ENCODE results near the gene LIPA.
A peak's percentile ranks its signal among the peaks of the same experiment; 100 is the strongest.

LIPA gene

GRCh38 chr10:89215511-89215910, 36.1 kb downstream of the LIPA start:
- Mint-ChIP-seq H3K27me3 (ENCODE audit: low read depth) (peaks cover 12% of the 10 kb centered on the region), H3K4me1 (ENCODE audit: low read depth) (peaks cover 3% of the 10 kb centered on the region), H3K9me3 (no peaks in the 10 kb centered on the region), H3K36me3 (ENCODE audit: low read depth) (no peaks in the 10 kb centered on the region), H3K27ac (no peak overlapping the region), H3K4me3 (no peak overlapping the region)

GRCh38 chr10:89214566-89215165, 36.9 kb downstream of the LIPA start:
- no peaks in the 10 kb centered on the region for H3K9me3 Mint-ChIP-seq
- no peak overlapping the region for H3K4me3 Mint-ChIP-seq
- H3K27ac Mint-ChIP-seq: no peak overlapping the region
- no peaks in the 10 kb centered on the region for H3K36me3 Mint-ChIP-seq (ENCODE audit: low read depth)
- peaks cover 18% of the 10 kb centered on the region for H3K27me3 Mint-ChIP-seq (ENCODE audit: low read depth)
- H3K4me1 Mint-ChIP-seq (ENCODE audit: low read depth): peaks cover 3% of the 10 kb centered on the region

- peaks cover 29% of the 10 kb centered on the region for H3K27me3 Mint-ChIP-seq (ENCODE audit: low read depth)
- no peak overlapping the region for H3K27ac Mint-ChIP-seq
- no peaks in the 10 kb centered on the region for H3K9me3 Mint-ChIP-seq
- H3K36me3 Mint-ChIP-seq (ENCODE audit: low read depth): no peaks in the 10 kb centered on the region
- no peak overlapping the region for H3K4me3 Mint-ChIP-seq
- H3K4me1 Mint-ChIP-seq (ENCODE audit: low read depth): peaks cover 3% of the 10 kb centered on the region
Measured at GRCh38 chr10:89213191-89213808, 38.3 kb downstream of the LIPA start.

- Mint-ChIP-seq H3K27me3 (ENCODE audit: low read depth) (peaks cover 37% of the 10 kb centered on the region), H3K4me1 (ENCODE audit: low read depth) (peaks cover 12% of the 10 kb centered on the region)
Measured at GRCh38 chr10:89210794-89211425, 40.7 kb downstream of the LIPA start.

GRCh38 chr10:89209718-89210117, 41.9 kb downstream of the LIPA start:
- Mint-ChIP-seq H3K27me3 (ENCODE audit: low read depth) (peaks cover 37% of the 10 kb centered on the region), H3K36me3 (ENCODE audit: low read depth) (no peaks in the 10 kb centered on the region), H3K9me3 (no peaks in the 10 kb centered on the region), H3K4me1 (ENCODE audit: low read depth) (peaks cover 12% of the 10 kb centered on the region), H3K4me3 (no peak overlapping the region), H3K27ac (no peak overlapping the region)

More at GRCh38 chr10:89210794-89211425, 40.7 kb downstream of the LIPA start:
- Mint-ChIP-seq H3K36me3 (ENCODE audit: low read depth) (no peaks in the 10 kb centered on the region), H3K9me3 (no peaks in the 10 kb centered on the region), H3K4me3 (no peak overlapping the region), H3K27ac (no peak overlapping the region)

GRCh38 chr10:89207801-89208551, 43.6 kb downstream of the LIPA start:
- peak overlapping the region; percentile 70 for H3K4me3 Mint-ChIP-seq
- no peak overlapping the region for H3K27ac Mint-ChIP-seq
- peaks cover 37% of the 10 kb centered on the region for H3K27me3 Mint-ChIP-seq (ENCODE audit: low read depth)

GRCh38 chr10:89207181-89207800, 44.3 kb downstream of the LIPA start, which contains the start of gene CH25H:
Gene CH25H, minus strand, starts transcription at chr10:89207317. Its CDS starts 25 bp downstream, at chr10:89207292.
- Mint-ChIP-seq H3K4me3 (peak within 1 kb of the TSS; percentile 77), H3K27ac (no peak within 1 kb of the TSS), H3K36me3 (ENCODE audit: low read depth) (no peaks in the 10 kb centered on the region), H3K27me3 (ENCODE audit: low read depth) (peaks cover 37% of the 10 kb centered on the region), H3K9me3 (no peaks in the 10 kb centered on the region), H3K4me1 (ENCODE audit: low read depth) (peaks cover 12% of the 10 kb centered on the region)

More at GRCh38 chr10:89207801-89208551, 43.6 kb downstream of the LIPA start:
- no peaks in the 10 kb centered on the region for H3K9me3 Mint-ChIP-seq
- H3K36me3 Mint-ChIP-seq (ENCODE audit: low read depth): no peaks in the 10 kb centered on the region
- peaks cover 12% of the 10 kb centered on the region for H3K4me1 Mint-ChIP-seq (ENCODE audit: low read depth)

- H3K36me3 Mint-ChIP-seq (ENCODE audit: low read depth): no peaks in the 10 kb centered on the region
- peak overlapping the region; percentile 77 for H3K4me3 Mint-ChIP-seq
- H3K9me3 Mint-ChIP-seq: no peaks in the 10 kb centered on the region
- peaks cover 12% of the 10 kb centered on the region for H3K4me1 Mint-ChIP-seq (ENCODE audit: low read depth)
- peaks cover 35% of the 10 kb centered on the region for H3K27me3 Mint-ChIP-seq (ENCODE audit: low read depth)
- H3K27ac Mint-ChIP-seq: no peak overlapping the region
Measured at GRCh38 chr10:89206402-89207180, 45.0 kb downstream of the LIPA start.

- H3K27ac Mint-ChIP-seq: no peak overlapping the region
- H3K4me1 Mint-ChIP-seq (ENCODE audit: low read depth): peaks cover 12% of the 10 kb centered on the region
- H3K4me3 Mint-ChIP-seq: no peak overlapping the region
- H3K27me3 Mint-ChIP-seq (ENCODE audit: low read depth): peaks cover 25% of the 10 kb centered on the region
- no peaks in the 10 kb centered on the region for H3K9me3 Mint-ChIP-seq
- no peaks in the 10 kb centered on the region for H3K36me3 Mint-ChIP-seq (ENCODE audit: low read depth)
Measured at GRCh38 chr10:89204621-89205185, 46.9 kb downstream of the LIPA start.

GRCh38 chr10:89203237-89203636, 48.3 kb downstream of the LIPA start:
- H3K27me3 Mint-ChIP-seq (ENCODE audit: low read depth): peaks cover 22% of the 10 kb centered on the region

GRCh38 chr10:89202033-89202425, 49.5 kb downstream of the LIPA start:
- Mint-ChIP-seq H3K27ac (no peak overlapping the region), H3K4me1 (ENCODE audit: low read depth) (peaks cover 8% of the 10 kb centered on the region), H3K9me3 (no peaks in the 10 kb centered on the region), H3K27me3 (ENCODE audit: low read depth) (peaks cover 26% of the 10 kb centered on the region), H3K36me3 (ENCODE audit: low read depth) (no peaks in the 10 kb centered on the region), H3K4me3 (no peak overlapping the region)

More at GRCh38 chr10:89203237-89203636, 48.3 kb downstream of the LIPA start:
- no peaks in the 10 kb centered on the region for H3K9me3 Mint-ChIP-seq
- H3K36me3 Mint-ChIP-seq (ENCODE audit: low read depth): no peaks in the 10 kb centered on the region
- no peak overlapping the region for H3K4me3 Mint-ChIP-seq
- no peak overlapping the region for H3K27ac Mint-ChIP-seq
- H3K4me1 Mint-ChIP-seq (ENCODE audit: low read depth): peaks cover 12% of the 10 kb centered on the region

GRCh38 chr10:89201345-89202032, 50.1 kb downstream of the LIPA start:
- H3K4me3 Mint-ChIP-seq: no peak overlapping the region
- no peak overlapping the region for H3K27ac Mint-ChIP-seq
- peaks cover 26% of the 10 kb centered on the region for H3K27me3 Mint-ChIP-seq (ENCODE audit: low read depth)
- peaks cover 3% of the 10 kb centered on the region for H3K4me1 Mint-ChIP-seq (ENCODE audit: low read depth)
- no peaks in the 10 kb centered on the region for H3K36me3 Mint-ChIP-seq (ENCODE audit: low read depth)
- H3K9me3 Mint-ChIP-seq: no peaks in the 10 kb centered on the region

- no peaks in the 10 kb centered on the region for H3K36me3 Mint-ChIP-seq (ENCODE audit: low read depth)
- H3K27me3 Mint-ChIP-seq (ENCODE audit: low read depth): peaks cover 35% of the 10 kb centered on the region
- H3K4me3 Mint-ChIP-seq: no peak overlapping the region
- peaks cover 3% of the 10 kb centered on the region for H3K4me1 Mint-ChIP-seq (ENCODE audit: low read depth)
- H3K27ac Mint-ChIP-seq: no peak overlapping the region
- no peaks in the 10 kb centered on the region for H3K9me3 Mint-ChIP-seq
Measured at GRCh38 chr10:89197473-89197872, 54.1 kb downstream of the LIPA start.

All from T-helper 1 cell treated with Interleukin-12 subunit alpha and Interleukin-12 subunit beta and Interleukin-4 antibody, amounts not matched to agents 30 μg/mL and 1 μg/mL, for 36 hours (primary cell).